ENCODE results near the gene LGALS9C.
"Not testable (repeated sequence)": the region's sequence is repeated elsewhere in the genome, so short reads cannot be mapped to it uniquely, and the experiment has no call there.

LGALS9C gene

DNA sequence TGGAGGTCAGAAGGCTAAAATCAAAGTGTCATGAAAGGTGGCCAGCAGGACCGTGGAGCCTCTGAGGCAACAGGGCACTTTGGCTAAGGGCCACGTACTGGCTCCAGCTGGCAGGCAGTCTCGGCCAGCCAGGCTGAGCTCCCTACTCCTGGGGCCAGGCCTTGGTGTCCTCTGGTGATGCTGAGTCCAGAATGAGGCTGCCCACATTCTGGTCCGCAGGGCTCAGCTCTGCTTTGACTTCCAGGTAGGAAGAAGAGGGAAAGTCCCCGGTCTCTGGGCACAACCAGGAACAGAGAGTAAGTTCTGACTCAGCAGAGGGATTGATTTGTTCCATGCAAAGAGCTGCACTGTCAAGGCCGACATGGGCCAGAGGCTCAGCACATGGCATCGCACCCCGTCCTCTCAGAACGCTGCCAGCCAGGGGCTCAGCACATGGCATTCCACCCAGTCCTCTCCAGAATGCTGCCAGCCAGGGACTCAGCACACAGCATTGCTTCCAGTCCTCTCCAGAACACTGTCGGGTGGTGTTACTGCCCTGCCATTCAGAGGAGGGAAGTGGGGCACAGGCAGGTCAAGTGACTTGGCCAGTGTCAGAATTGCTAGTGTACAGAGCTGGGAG, 2.5 kb downstream of the LGALS9C start:
- not testable (repeated sequence) for DNase-seq (ENCODE audit: low read depth in 2 of 2)

DNA sequence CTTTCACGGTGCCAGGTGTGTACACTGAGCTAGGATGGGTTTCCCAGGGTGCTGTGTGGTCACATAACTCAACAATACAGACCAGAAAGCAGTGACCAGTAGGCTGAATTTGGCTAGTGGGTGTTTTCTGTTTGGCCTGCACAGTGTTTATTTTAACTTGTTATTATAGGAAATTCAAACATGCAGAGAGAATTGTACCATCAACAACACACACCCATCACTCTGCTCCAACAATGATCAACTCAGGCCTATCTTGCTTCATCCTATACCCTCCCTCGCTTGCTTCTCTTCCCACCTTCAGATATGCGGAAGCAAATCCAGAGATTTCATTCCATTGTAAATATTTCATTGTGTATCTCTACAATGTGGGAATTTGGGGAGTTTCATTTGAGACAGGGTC, 5.2 kb downstream of the LGALS9C start:
- not testable (repeated sequence) for DNase-seq (ENCODE audit: low read depth in 2 of 2)

DNA sequence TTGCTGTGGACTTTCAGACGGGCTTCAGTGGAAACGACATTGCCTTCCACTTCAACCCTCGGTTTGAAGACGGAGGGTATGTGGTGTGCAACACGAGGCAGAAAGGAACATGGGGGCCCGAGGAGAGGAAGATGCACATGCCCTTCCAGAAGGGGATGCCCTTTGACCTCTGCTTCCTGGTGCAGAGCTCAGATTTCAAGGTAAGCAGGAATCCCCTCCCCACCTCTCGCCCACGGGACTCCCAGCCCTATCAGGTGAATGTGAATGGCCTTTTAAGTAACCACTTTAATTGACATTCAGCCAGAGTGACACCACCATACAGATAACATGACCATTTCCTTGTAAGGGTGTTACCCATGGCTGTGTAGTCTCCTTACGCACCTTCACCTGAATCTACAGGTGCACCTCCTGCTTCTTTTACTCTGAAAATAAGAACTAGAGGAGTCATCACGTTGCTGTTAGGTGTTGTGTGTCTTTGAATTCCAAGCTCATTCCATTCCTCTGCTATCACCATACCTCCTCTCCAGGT, 9.4 kb downstream of the LGALS9C start:
- not testable (repeated sequence) for DNase-seq (ENCODE audit: low read depth in 2 of 2)

DNA sequence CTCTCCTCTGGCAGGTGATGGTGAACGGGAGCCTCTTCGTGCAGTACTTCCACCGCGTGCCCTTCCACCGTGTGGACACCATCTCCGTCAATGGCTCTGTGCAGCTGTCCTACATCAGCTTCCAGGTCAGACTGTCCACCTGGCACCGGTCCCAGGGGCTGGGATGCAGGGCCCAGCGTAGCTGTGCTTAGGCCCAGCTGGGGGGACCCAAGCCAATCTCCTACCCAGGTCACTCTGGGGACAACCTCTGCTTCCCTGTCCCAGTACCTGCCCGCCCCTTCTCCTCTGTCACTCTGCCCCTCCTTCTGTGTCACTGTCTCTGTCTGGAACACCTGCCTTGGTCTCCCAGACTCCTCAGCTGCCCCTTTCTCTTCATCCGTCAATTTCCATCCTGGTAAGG, 11.0 kb downstream of the LGALS9C start:
- DNase-seq (ENCODE audit: low read depth in 2 of 2), result not testable (repeated sequence)

DNA sequence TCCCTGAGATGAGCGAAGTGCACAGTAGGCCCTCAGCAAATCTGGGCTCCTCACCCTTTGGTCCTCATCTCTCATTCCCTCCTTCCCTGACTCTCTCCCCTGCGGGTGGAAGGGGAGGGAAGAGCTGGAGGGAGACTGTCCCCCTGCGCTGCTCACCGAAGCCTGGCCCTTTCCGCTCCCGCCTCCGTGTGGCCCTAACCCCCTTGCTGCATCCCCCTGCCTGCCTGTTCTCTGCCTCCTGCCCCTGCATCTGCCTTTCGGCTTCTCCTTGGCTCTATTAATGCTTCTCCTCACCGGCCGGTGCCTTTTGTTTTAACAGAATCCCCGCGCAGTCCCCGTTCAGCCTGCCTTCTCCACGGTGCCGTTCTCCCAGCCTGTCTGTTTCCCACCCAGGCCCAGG, 12.0 kb downstream of the LGALS9C start:
- not testable (repeated sequence) for DNase-seq (ENCODE audit: low read depth in 2 of 2)

DNA sequence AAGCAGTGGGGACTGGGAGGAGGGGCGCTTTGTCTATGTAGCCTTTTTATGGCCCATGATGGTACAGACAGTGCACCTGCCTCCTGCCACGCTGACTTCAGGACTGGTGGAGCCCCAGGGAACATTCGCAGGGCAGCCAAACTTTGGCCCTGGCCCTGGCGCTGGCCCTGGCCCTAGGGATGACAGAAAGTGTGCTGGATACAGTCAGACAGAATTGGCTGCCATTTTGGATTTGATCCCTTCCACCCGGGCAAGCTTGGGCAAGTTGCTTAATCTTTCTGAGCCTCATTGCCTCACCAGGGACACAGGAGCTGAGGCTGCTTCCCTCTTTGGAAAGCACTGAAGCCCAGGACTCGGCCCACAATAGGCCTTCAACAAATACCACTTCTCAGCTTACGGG, 13.4 kb downstream of the LGALS9C start:
- not testable (repeated sequence) for DNase-seq (ENCODE audit: low read depth in 2 of 2)

DNA sequence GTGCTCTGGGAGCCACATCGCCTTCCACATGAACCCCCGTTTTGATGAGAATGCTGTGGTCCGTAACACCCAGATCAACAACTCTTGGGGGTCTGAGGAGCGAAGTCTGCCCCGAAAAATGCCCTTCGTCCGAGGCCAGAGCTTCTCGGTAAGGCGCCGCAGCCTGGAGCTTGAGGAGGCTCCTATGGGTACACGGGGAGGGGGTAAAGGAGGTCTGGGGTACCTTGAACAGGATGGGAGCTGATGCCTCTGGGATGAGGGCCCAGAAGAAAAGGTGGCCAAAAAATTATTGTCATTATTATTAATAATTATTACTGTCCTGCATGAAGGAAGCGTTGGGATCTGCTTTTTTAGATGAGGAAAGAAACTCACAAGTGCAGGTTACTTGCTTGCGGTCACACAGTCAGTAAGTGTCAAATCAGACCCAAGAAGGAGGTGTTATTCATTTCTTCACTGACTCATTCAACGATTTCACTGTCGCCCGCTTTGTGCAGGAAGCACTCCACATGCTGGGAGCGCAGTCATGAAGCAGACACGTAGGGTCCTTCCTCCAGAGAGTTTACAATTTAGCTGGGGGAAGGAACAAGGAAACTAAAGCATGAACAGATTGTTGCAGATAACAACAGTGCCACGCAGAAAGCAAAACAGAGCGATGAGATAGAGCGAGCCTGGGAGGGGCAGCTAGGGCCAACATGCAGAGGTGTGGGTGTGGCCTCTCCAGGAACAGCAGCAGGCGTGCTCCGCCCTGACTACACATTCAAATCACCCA, 16.3 kb downstream of the LGALS9C start:
- peak in 1 of 2 donors; percentile 2 for DNase-seq (ENCODE audit: low read depth in 2 of 2)

DNA sequence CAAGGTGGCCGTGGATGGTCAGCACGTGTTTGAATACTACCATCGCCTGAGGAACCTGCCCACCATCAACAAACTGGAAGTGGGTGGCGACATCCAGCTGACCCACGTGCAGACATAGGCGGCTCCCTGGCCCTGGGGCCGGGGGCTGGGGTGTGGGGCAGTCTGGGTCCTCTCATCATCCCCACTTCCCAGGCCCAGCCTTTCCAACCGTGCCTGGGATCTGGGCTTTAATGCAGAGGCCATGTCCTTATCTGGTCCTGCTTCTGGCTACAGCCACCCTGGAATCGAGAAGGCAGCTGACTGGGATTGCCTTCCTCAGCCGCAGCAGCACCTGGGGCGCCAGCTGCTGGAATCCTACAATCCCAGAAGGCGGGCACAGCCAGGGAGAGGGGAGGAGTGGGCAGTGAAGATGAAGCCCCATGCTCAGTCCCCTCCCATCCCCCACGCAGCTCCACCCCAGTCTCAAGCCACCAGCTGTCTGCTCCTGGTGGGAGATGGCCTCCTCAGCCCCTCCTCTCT, 17.7 kb downstream of the LGALS9C start:
- not testable (repeated sequence) for DNase-seq (ENCODE audit: low read depth in 2 of 2)

DNA sequence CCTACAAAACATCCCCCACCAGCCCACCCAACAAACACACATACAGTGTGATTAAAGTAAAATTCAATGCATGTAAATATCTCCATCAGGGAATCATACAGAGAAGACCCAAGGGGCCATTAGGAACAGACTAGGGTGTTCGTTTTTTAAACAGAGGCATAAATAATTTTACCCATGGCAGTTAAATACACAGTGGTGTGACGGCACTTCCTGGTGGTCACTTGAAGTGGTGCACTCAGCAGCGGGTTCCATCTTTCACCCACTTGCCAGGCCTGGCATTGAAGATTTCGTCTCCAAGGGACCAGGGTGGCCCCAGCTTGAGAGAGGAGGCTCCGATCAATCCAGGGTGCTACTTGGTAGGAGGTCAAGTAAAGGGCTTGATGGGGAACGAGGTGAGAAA, 20.5 kb downstream of the LGALS9C start:
- DNase-seq (ENCODE audit: low read depth in 2 of 2), result not testable (repeated sequence)

DNA sequence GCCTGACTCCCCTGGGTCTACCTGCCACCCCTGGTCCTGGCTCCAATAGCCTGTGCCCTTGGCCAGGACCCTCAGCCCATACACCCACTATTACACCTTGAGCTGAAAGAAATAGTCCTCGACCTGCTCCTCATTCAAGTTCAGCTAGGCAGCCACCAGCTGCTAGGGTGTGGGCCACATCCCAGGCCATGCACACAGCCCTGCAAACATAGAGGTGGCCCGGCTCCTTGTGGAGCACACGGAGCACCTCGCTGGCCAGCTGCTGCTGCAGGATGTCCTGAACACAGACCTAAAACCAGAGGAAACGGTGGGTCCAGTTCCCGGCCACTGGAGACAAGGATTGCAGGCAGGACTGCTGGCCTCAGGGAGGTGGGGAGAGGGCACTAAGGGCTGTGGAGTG, 22.5 kb downstream of the LGALS9C start:
- DNase-seq (ENCODE audit: low read depth in 2 of 2), result not testable (repeated sequence)

DNA sequence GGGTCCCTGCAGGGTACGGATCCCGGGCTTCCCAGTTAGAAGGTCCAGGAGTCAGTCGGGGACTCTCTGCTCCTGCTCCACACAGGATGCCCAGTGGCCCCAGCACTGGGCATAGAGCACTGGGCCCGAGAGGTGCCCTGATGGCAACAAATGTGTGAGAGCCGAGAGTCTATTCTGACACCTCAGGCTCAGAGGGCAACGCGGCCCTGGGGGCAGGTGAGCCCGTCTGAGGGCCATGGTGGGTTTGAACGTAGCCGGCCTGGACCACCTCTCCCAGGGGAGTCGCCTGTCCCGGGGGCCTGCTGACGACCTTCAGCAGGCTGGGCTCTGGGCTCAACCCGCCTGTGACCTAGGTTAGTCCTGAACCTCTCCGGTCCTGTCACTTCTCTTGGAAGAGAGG, 23.2 kb downstream of the LGALS9C start:
- not testable (repeated sequence) for DNase-seq (ENCODE audit: low read depth in 2 of 2)

DNA sequence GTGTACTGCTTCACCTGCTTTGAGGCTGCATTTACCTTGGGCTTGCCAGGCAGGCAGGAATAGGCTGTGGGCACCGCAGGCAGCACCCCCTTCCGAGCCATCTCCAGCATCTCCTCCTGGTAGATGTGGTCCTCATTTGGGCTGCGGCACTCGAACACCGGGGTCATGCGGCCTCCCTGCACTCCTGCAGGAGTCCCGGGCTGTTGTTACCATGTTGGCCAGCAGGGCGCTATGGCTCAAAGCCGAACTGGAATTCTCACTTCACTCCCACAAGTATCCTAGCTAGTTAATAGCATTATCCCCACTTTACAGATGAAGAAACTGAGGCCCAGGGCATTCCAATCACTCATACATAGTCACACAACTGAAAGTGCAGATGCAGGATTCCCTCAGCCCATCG, 23.7 kb downstream of the LGALS9C start:
- DNase-seq (ENCODE audit: low read depth in 2 of 2), result not testable (repeated sequence)

DNA sequence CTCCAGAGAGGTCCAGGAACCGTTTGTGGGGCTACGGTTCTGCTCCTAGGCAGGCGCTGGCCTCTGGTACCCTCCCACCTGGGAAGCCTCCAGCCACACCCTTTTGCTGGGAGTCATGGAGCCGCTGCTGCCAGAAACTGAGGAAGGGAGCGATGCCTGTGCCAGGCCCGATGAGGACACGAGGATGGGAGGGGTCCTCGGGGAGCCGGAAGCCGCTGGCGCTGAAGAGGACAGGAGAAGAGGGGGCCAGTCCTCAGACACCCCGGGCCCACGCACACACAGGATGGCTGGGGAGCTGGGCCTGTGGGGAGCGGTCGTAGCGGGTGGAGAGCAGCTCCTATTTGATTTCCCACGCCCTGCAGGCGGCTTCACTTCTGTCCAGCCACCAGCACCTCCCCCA, 24.2 kb downstream of the LGALS9C start:
- DNase-seq (ENCODE audit: low read depth in 2 of 2), result not testable (repeated sequence)

DNA sequence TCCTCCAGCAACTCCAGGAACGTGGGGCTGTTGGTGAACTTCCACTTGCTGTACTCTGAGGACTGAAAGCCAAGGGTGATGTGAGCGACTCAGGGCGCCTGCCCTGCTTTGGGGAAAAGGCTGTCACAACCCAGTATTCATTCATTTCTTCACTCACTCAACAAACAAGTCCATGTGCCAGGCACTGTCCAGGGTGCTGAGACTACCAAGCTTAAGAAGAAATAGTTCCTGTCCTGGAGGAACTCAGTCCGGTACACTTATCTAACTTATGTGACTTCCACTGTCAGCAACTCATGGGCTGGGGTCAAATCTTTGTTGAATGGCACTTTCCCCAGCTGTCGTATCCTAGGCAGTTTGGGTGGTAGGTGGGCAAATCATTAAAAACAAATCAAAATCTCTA, 26.6 kb downstream of the LGALS9C start:
- not testable (repeated sequence) for DNase-seq (ENCODE audit: low read depth in 2 of 2)

DNA sequence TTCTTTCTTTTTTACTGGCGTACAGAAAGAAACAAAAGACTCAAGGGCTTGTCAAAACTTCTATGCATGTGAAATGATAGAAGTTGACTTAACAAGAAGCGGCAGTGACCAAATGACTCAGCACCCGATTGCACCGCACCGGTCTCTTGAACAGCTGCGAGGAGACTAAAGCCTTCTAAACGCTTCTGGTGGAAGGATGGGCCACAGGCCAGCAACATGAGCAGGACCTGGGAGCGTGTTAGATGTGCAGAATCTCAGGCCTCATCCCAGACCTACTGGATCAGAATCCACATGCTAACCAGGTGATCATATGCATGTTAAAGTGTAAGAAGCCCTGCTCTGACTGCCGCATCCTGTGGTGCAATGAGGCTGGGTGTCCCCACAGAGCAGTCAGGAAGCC, 31.1 kb downstream of the LGALS9C start:
- DNase-seq (ENCODE audit: low read depth in 2 of 2), result not testable (repeated sequence)

DNA sequence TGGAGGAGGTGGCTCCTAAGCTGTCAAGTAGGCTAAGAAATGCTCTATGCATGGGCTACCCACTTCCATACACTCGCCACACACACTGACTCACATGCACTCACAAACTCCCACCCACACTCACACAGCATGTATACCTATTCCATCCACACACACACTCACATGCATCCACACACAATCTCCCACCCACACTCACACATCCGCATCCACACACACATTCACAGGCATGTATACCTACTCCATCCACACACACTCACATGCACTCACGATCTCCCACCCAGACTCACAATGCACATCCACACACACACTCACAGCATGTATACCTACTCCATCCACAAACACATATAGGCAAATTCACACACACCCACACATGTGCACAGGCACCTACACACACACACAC, 32.1 kb downstream of the LGALS9C start:
- DNase-seq (ENCODE audit: low read depth in 2 of 2), result not testable (repeated sequence)

DNA sequence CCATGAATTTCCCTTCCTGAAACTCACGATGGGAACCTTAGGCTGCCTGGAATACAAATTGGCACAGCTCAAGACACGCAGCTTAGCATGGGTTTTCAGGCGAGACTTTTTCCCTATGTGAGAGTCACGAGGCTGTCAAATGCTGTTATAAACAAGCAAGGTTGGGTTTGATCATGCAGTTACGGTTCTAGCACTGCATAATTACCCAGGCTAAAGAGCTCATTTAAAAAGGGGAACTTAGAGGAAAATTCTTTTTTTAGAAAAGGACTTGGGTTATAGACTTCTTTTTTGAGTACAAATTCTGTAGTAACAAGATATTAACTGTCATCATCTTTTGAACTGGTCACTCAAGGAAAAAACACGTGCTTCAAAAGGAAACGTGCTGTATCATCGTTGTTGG, 44.5 kb downstream of the LGALS9C start:
- DNase-seq (ENCODE audit: low read depth in 2 of 2), result not testable (repeated sequence)

DNA sequence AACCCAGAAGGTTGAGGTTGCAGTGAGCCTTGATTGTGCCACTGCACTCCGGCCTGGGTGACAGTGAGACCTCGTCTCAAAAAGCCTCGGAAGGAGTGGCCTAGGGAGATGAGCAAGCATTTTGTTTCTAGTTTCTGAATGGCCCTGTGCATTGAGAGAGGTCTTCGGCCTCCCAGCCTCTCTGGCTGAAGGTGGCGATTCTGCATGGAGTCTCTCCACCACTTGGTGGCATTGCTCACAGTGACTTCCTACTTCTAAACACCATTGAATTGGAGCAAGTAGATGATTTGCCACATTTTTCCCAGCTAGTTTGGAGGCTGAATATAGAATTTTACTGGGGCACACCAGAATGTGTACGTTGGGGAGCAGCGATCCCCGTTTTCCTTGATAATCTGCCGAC, 48.4 kb downstream of the LGALS9C start:
- DNase-seq (ENCODE audit: low read depth in 2 of 2), result not testable (repeated sequence)

DNA sequence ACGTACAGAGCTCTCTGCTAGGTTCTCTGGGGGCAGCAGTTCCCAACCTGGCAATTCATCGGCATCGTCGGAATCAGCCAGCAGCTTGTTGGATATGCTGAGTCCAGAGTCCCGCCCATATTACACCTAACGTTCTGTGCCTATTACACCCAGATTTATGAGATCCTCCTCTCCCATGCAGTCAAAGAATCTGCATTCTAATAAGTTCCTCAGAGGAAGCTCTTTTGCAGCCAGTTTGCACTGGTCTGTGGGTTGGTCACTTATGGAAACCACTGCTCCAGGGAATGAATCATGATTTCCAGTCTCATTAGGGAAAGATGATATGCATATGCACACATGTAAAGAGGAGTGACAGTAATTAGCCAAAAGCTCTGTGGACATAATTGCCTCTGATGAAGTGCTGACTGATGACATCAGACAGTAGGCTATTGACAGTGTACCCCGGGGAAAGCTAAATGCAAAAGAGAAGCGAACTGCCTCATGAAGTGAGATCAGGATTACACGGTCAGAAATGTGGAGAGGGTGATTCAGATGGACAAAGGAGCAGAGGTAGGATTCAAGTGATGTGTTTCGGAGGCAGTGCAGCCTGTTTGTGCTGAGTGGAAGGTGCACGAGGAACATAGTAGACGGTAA, 49.7 kb downstream of the LGALS9C start:
- not testable (repeated sequence) for DNase-seq (ENCODE audit: low read depth in 2 of 2)

DNA sequence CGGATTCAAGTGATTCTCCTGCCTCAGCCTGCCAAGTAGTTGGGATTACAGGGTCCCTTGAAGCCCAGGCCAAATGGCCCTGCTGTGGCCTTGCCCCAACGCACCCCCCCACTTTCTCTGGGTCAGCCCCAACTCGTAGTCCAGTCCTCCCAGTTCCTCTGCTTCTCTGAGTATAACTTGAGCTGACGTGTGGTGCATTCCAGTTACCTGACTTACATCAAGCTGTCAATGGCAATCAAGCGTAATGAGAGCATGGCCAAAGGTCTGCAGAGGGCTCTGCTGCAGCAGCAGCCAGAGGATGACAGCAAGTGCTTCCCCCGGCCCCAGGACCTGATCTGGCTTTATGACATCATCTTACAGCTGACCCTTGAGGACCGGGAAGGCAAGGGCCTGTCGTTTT, 50.8 kb downstream of the LGALS9C start:
- not testable (repeated sequence) for DNase-seq (ENCODE audit: low read depth in 2 of 2)

DNA sequence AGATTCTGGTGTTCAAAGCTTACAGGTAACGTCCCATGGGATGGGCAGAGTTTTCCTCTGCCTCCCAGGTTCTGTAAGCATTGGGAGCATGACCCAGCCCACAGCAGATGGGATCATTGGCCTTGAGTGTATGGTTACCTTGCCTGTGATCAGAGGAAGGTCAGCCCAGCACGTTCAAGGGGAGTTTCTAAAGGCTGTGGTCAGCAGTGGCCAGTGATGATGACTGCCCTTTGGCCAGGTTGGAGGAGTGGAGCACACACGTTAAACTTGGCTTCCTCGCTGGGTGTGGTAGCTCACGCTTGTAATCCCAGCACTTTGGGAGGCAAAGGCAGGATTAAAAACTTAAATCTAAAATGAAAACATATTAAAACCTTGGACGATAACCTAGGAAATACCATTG, 51.8 kb downstream of the LGALS9C start:
- DNase-seq (ENCODE audit: low read depth in 2 of 2), result not testable (repeated sequence)

DNA sequence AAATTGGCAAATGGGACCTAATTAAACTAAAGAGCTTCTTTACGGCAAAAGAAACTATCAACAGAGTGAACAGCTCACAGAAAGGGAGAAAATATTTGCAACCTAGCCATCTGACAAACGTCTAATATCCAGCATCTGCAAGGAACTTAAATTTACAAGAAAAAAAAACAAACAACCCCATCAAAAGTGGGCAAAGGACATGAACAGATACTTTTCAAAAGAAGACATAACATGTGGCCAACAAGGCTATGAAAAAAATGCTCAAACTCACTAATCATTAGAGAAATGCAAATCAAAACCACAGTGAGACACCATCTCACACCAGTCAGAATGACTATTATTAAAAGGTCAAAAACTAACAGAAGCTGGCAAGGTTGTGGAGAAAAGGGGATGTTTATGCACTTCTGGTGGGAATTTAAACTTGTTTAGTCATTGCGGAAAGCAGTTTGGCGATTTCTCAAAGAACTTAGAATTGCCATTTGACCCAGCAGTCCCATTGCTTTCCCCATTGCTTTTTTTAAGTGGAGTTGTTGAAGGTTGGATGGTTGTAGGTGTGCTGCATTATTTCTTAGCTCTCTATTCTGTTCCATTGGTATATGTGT, 52.4 kb downstream of the LGALS9C start:
- not testable (repeated sequence) for DNase-seq (ENCODE audit: low read depth in 2 of 2)

Measured in stimulated activated CD4-positive, alpha-beta T cell treated with anti-CD3 and anti-CD28 coated beads, Interleukin-1b, Interleukin-23, amount 100 ng/mL, for 4 hours (primary cell).